Measurements from ENCODE around the gene FER. TPM values are rescaled to one million over a fixed set of nuclear protein-coding genes. Genes with fewer than 3 reads are reported as not detected.
A peak's percentile ranks its signal among the peaks of the same experiment; 100 is the strongest.
"Not testable (repeated sequence)": the region's sequence is repeated elsewhere in the genome, so short reads cannot be mapped to it uniquely, and the experiment has no call there.

Gene FER
- polyA plus RNA-seq, 1 experiment, result 19.0 TPM

DNA sequence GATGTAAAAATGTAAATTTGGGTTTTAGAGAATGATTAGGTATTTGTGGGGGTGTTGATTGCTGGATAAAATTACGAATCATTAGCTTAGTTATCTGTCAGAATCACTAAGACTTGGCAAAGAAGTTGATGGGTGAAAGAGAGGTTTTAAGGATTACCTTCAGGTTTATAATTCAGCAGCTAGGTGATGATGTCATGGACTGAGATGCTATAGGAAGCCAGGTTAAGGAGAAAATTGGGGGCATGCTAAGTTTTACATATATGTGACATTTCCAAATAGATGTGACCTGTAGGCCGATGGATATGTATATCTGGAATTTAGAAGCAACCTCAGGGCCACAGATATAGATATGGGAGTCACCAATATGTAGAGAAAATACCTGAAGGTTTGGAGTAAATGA is 228.0 kb downstream of the FER start:
- POLR2A ChIA-PET, result no interaction called here
- Histone ChIP-seq H3K9me3 (ENCODE audit: control insufficient read depth, insufficient read depth, low read length) (no peaks in the 10 kb centered on the region), H3K4me3 (ENCODE audit: low read depth, low read length) (no peak overlapping the region), H3K27me3 (ENCODE audit: control insufficient read depth, insufficient read depth, low read length) (no peaks in the 10 kb centered on the region), H3K27ac (ENCODE audit: low read depth, low read length) (no peak overlapping the region)
- CTCF ChIA-PET, result no interaction called here
- TF ChIP-seq, protein P1, sequence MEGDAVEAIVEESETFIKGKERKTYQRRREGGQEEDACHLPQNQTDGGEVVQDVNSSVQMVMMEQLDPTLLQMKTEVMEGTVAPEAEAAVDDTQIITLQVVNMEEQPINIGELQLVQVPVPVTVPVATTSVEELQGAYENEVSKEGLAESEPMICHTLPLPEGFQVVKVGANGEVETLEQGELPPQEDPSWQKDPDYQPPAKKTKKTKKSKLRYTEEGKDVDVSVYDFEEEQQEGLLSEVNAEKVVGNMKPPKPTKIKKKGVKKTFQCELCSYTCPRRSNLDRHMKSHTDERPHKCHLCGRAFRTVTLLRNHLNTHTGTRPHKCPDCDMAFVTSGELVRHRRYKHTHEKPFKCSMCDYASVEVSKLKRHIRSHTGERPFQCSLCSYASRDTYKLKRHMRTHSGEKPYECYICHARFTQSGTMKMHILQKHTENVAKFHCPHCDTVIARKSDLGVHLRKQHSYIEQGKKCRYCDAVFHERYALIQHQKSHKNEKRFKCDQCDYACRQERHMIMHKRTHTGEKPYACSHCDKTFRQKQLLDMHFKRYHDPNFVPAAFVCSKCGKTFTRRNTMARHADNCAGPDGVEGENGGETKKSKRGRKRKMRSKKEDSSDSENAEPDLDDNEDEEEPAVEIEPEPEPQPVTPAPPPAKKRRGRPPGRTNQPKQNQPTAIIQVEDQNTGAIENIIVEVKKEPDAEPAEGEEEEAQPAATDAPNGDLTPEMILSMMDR (IDR thresholded peaks at IDR 0.05; ENCODE audit: low read depth, low read length), result no peak
- DNase-seq (ENCODE audit: low read depth, low spot score), result no peak

- ChIA-PET POLR2A (no interaction called here), CTCF (interaction anchor here (1.4 kb wide), 1 partner anchor 342 kb away, joined by 8 read pairs; no protein-coding TSS in a partner anchor)
- TF ChIP-seq, protein P1 (IDR thresholded peaks at IDR 0.05; ENCODE audit: low read depth, low read length), result no peak
- no peaks in the 10 kb centered on the region for H3K27me3 ChIP-seq (ENCODE audit: control insufficient read depth, insufficient read depth, low read length)
- H3K9me3 ChIP-seq (ENCODE audit: control insufficient read depth, insufficient read depth, low read length), result no peaks in the 10 kb centered on the region
- DNase-seq (ENCODE audit: low read depth, low spot score), result peak; percentile 10
- no peak overlapping the region for H3K27ac ChIP-seq (ENCODE audit: low read depth, low read length)
- H3K4me3 ChIP-seq (ENCODE audit: low read depth, low read length), result no peak overlapping the region
Observed at GRCh38 chr5:108983461-108984092, 235.9 kb downstream of the FER start.

- TF ChIP-seq, protein P1 (IDR thresholded peaks at IDR 0.05; ENCODE audit: low read depth, low read length), result no peak
Observed at GRCh38 chr5:108989761-108990392, 242.2 kb downstream of the FER start.

GRCh38 chr5:108992396-108993085 is 244.8 kb downstream of the FER start:
- POLR2A ChIA-PET; H3K4me3 ChIP-seq (ENCODE audit: low read depth, low read length); H3K9me3 ChIP-seq (ENCODE audit: control insufficient read depth, insufficient read depth, low read length); DNase-seq (ENCODE audit: low read depth, low spot score); H3K27me3 ChIP-seq (ENCODE audit: control insufficient read depth, insufficient read depth, low read length); H3K27ac ChIP-seq (ENCODE audit: low read depth, low read length); CTCF ChIA-PET: not testable (repeated sequence)

More at GRCh38 chr5:108989761-108990392, 242.2 kb downstream of the FER start:
- H3K4me3 ChIP-seq (ENCODE audit: low read depth, low read length), result no peak overlapping the region
- no peak overlapping the region for H3K27ac ChIP-seq (ENCODE audit: low read depth, low read length)
- ChIA-PET POLR2A (interaction anchor here (0.5 kb wide), 1 partner anchor 420 kb away, joined by 3 read pairs; no protein-coding TSS in a partner anchor), CTCF (no interaction called here)
- H3K27me3 ChIP-seq (ENCODE audit: control insufficient read depth, insufficient read depth, low read length), result no peaks in the 10 kb centered on the region
- H3K9me3 ChIP-seq (ENCODE audit: control insufficient read depth, insufficient read depth, low read length), result peaks cover 8% of the 10 kb centered on the region; the same call in 1 of the 2 replicates
- DNase-seq (ENCODE audit: low read depth, low spot score), result no peak

DNA sequence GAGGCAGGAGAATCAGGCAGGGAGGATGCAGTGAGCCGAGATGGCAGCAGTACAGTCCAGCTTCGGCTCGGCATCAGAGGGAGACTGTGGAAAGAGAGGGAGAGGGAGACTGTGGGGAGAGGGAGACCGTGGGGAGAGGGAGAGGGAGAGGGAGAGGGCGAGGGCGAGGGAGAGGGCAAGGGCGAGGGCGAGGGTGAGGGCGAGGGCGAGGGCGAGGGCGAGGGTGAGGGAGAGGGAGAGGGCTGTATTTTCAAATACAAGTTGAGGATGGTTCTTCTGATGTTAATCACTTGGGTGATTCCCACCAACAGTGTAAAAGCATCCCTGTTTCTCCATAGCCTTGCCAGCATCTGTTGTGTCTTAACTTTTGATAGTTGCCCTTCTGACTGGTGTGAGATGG is 245.7 kb downstream of the FER start:
- H3K27me3 ChIP-seq (ENCODE audit: control insufficient read depth, insufficient read depth, low read length); DNase-seq (ENCODE audit: low read depth, low spot score); H3K4me3 ChIP-seq (ENCODE audit: low read depth, low read length); CTCF ChIA-PET; POLR2A ChIA-PET; H3K9me3 ChIP-seq (ENCODE audit: control insufficient read depth, insufficient read depth, low read length); H3K27ac ChIP-seq (ENCODE audit: low read depth, low read length): not testable (repeated sequence)

DNA sequence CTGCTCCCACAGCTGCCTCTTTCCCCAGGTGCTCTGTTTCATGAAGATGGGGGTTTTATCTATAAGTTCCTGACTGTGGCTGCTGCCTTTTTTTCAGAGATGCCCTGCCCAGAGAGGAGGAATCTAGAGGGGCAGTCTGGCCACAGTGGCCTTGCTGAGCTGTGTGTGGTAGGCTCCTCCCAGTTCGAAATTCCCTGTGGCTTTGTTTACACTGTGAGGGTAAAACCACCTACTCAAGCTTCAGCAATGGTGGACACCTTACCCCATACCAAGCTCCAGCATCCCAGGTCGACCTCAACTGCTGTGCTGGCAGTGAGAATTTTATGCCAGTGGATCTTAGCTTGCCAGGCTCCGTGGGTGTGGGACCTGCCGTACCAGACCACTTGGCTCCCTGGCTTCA is 250.0 kb downstream of the FER start:
- ChIA-PET CTCF (no interaction called here), POLR2A (no interaction called here)
- no peak overlapping the region for H3K27ac ChIP-seq (ENCODE audit: low read depth, low read length)
- no peak for DNase-seq (ENCODE audit: low read depth, low spot score)
- H3K4me3 ChIP-seq (ENCODE audit: low read depth, low read length), result no peak overlapping the region
- TF ChIP-seq, protein P1 (IDR thresholded peaks at IDR 0.05; ENCODE audit: low read depth, low read length), result no peak
- no peaks in the 10 kb centered on the region for H3K27me3 ChIP-seq (ENCODE audit: control insufficient read depth, insufficient read depth, low read length)
- H3K9me3 ChIP-seq (ENCODE audit: control insufficient read depth, insufficient read depth, low read length), result peaks cover 8% of the 10 kb centered on the region; the same call in 1 of the 2 replicates

All from AG04450 (cell line).